Measurements from ENCODE around the gene SLC1A4. TPM values are rescaled to one million over a fixed set of nuclear protein-coding genes. Genes with fewer than 3 reads are reported as not detected.

SLC1A4 gene
- polyA plus RNA-seq, 3 donors: 3.2 to 4.5 (median 4.4) TPM

- Histone ChIP-seq H3K79me2 (ENCODE audit: insufficient read depth, low read length) (no peaks in the 10 kb centered on the region), H3K27me3 (ENCODE audit: control insufficient read depth in 2 of 2, insufficient read depth in 2 of 2, low read length in 2 of 2) (no peaks in the 10 kb centered on the region), H3K4me1 (ENCODE audit: control insufficient read depth in 1 of 2, insufficient read depth in 2 of 2, low read length in 2 of 2) (peaks cover 3 to 9% of the 10 kb centered on the region in 2 donors), H3K4me2 (replicated peaks; ENCODE audit: extremely low read depth, low read length, poor library complexity, severe bottlenecking) (no peak overlapping the region), H3K9ac (ENCODE audit: insufficient read depth, low read length, poor library complexity, severe bottlenecking) (peak overlapping the region; percentile 21), H2AFZ (ENCODE audit: insufficient read depth, low read depth, low read length, poor library complexity, severe bottlenecking) (no peak overlapping the region), H3K4me3 (replicated peaks in 1 of 3; ENCODE audit: low read depth in 2 of 3, low read length in 3 of 3) (no peak overlapping the region), H3K36me3 (replicated peaks in 1 of 2; ENCODE audit: control insufficient read depth in 1 of 2, insufficient read depth in 2 of 2, low read length in 2 of 2) (no peaks in the 10 kb centered on the region), H4K20me1 (ENCODE audit: insufficient read depth, low read length) (no peaks in the 10 kb centered on the region), H3K9me3 (replicated peaks in 1 of 2; ENCODE audit: control insufficient read depth in 1 of 2, insufficient read depth in 1 of 2, low read length in 2 of 2) (no peaks in the 10 kb centered on the region), H3K27ac (ENCODE audit: low read depth in 1 of 2, low read length in 2 of 2) (no peak overlapping the region)
- Mint-ChIP-seq H3K4me3 (no peak overlapping the region), H3K4me1 (peaks cover 20% of the 10 kb centered on the region), H3K9me3 (peaks cover 0 to 3% (median 0%) of the 10 kb centered on the region in 7 donors), H3K36me3 (no peaks in the 10 kb centered on the region), H3K27ac (no peak overlapping the region), H3K27me3 (ENCODE audit: low read depth in 3 of 3) (peaks cover 0 to 8% (median 3%) of the 10 kb centered on the region in 3 donors)
- DNase-seq: no peak
- no peak for TF ChIP-seq CTCF (IDR thresholded peaks at IDR 0.05)
- WGBS (ENCODE audit: insufficient coverage): 100% methylated on average over 1 of the region's 2 CpGs
- intact Hi-C loops (cut with micrococcal nuclease): no loop called here
Measured at GRCh38 chr2:64970495-64970894, 18.7 kb upstream of the SLC1A4 start.

- H3K27ac Mint-ChIP-seq: no peak overlapping the region
- intact Hi-C loops (cut with micrococcal nuclease): no loop called here
- Histone ChIP-seq H3K4me3 (replicated peaks in 1 of 3; ENCODE audit: low read depth in 2 of 3, low read length in 3 of 3) (no peak overlapping the region), H3K79me2 (ENCODE audit: insufficient read depth, low read length) (no peaks in the 10 kb centered on the region), H3K9me3 (replicated peaks in 1 of 2; ENCODE audit: control insufficient read depth in 1 of 2, insufficient read depth in 1 of 2, low read length in 2 of 2) (no peaks in the 10 kb centered on the region), H3K4me1 (ENCODE audit: control insufficient read depth in 1 of 2, insufficient read depth in 2 of 2, low read length in 2 of 2) (peaks cover under 1 to 7% of the 10 kb centered on the region in 2 donors), H3K36me3 (replicated peaks in 1 of 2; ENCODE audit: control insufficient read depth in 1 of 2, insufficient read depth in 2 of 2, low read length in 2 of 2) (no peaks in the 10 kb centered on the region), H2AFZ (ENCODE audit: insufficient read depth, low read depth, low read length, poor library complexity, severe bottlenecking) (no peak overlapping the region), H3K9ac (ENCODE audit: insufficient read depth, low read length, poor library complexity, severe bottlenecking) (no peak overlapping the region), H3K27ac (ENCODE audit: low read depth in 1 of 2, low read length in 2 of 2) (no peak overlapping the region), H3K4me2 (replicated peaks; ENCODE audit: extremely low read depth, low read length, poor library complexity, severe bottlenecking) (no peak overlapping the region), H4K20me1 (ENCODE audit: insufficient read depth, low read length) (no peaks in the 10 kb centered on the region), H3K27me3 (ENCODE audit: control insufficient read depth in 2 of 2, insufficient read depth in 2 of 2, low read length in 2 of 2) (no peaks in the 10 kb centered on the region)
- no peaks in the 10 kb centered on the region for H3K36me3 Mint-ChIP-seq
- H3K27me3 Mint-ChIP-seq (ENCODE audit: low read depth in 3 of 3): peaks cover 0 to 8% (median 6%) of the 10 kb centered on the region in 3 donors
- WGBS (ENCODE audit: insufficient coverage): 100% methylated on average over 2 of the region's 5 CpGs
- peaks cover 0 to 3% (median 0%) of the 10 kb centered on the region in 7 donors for H3K9me3 Mint-ChIP-seq
- TF ChIP-seq CTCF (IDR thresholded peaks at IDR 0.05): no peak
- peaks cover 17% of the 10 kb centered on the region for H3K4me1 Mint-ChIP-seq
- no peak overlapping the region for H3K4me3 Mint-ChIP-seq
- no peak for DNase-seq
Measured at GRCh38 chr2:64972426-64972825, 16.8 kb upstream of the SLC1A4 start.
